Activated naive CD4-positive, alpha-beta T cell (primary cell): Measurements from ENCODE around the gene SAP30BP.
A peak's percentile ranks its signal among the peaks of the same experiment; 100 is the strongest.
"Not testable (repeated sequence)": the region's sequence is repeated elsewhere in the genome, so short reads cannot be mapped to it uniquely, and the experiment has no call there.

Experiments used
- DNase-seq, 4 experiments: peaks; one replicate each; lab custom pipeline; 2025; lab: John Stamatoyannopoulos, UW

Gene SAP30BP

DNA sequence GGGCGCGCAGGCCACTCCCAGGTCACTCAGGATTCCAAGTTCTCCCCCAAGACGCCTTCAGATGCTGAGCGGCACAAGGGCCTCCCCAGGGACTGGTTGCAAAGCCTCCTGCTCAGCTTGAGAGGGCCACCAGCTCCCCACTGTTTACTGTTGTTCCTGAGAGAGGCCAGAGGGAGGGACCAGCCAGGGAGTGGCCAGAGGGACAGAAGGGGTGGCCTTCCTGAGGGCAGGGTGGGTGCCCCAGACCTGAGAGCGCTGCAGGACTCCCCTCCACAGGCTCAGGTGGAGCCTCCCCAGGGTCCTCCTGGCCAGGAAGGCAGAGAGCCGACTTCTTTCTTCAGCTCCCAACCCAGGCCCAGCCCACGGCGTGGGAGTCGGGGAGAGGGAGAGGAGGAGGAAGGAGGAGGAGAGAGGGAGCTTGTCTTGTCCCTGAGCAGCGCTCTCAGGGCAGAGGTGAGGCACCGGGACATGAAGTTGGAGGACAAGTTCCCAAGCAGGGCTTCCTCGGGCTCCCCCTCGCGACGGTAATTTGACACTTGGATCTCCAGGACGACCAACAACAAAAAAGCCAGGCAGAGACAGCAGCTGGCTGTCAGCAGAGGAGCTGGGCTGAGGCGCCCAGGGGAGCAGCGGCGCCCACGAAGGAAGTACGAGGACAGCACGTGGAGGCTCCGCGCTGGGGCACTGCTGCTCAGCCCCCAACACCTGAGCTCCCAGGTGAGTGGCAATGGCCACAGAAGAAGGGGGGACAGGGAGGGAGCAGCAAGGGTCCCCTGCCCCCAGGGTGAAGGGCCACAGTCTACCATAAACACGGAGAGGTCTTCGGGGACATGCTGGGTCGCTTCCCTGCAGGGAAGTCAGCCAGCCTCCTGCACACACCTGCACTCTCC lies 33.4 kb upstream of the SAP30BP start:
- peak in 3 of 4 experiments; percentile 18 to 36 (median 24) for DNase-seq

DNA sequence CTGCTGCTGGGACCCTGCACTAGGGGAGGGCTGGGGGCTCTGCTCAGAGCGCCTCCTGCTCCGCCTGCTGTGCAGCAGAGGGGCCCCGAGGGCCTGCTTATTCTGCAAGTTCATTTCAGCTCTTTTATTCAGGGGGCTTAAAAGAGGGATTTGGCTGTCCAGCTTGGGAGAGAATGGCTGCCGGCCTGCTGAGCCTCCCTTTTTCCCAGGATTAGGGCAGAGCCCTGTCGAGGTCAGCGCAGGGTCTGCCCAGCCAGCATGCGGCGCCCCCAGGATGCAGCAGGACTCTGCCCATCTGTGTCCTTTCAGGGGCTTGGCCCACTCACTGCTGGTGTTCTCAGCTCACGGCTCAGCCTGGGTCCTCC lies 32.8 kb upstream of the SAP30BP start:
- DNase-seq: no peak

DNA sequence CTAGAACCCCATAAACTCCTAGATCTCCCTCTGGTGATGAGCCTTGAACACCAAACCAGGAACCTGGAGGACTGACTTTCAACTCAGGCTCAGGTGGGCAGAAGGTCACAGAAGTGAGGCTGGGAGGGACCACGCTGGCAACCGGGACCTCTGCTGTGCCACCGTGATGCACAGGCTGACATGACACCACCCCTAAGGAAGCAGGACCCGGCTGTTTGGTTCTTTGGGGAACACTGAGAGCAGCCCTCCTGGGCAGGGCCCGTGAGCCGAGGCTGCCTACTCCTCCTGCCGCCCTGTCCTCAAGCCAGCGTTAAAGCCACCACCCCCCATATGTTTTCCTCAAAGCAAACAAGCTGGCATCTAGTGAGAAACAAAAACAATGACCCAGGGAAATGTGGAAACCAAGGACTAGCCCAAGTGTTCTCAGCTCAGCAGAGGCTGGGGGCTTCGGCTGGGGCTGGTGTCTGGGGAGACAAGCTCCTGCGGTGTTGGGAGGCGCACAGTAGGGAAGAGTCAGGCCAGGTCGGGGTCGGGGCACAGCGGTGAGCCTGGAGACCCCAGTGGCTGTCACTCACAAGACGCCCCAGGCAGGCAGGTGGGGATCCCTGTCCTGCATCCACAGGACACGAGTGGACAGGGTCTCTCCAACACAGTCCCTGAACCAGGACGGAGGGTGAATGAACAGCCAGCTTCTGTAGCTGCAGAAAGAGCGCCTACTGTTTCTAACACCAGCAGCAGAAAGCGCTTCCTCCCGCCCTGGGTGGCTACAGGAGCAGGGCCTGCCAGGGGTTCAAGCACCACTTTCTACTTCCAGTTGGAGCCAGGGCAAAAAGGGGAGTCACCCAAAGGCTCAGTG lies 32.2 kb upstream of the SAP30BP start:
- no peak for DNase-seq

DNA sequence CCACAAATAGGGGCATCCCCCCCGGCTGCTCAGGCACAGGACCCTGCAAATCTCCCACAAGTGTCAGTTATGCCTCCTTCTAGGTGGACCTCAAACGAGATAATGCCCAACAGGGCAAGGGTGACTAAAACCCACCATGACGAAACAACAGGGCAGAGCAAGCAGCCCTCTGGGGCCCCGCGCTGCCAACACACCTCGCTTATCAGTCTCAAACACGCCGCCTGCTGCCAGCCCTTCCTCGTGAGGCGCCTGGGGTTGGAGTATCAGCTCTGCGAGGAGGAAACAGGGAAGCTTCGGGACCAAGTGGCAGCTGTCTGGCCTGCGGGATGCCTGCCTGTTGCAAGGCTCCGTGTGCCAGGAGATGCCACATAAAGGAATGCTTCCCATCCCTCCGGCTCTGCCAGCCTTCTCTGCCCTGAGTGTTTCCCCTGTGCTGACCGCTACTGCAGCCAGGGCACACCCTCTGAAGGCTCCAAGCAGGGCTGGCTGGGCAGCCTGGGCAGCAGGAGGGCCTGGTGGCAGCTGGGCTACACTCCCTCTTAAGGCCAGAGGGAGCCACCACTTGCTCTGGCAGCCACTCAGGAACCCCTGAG lies 31.4 kb upstream of the SAP30BP start:
- DNase-seq: no peak

DNA sequence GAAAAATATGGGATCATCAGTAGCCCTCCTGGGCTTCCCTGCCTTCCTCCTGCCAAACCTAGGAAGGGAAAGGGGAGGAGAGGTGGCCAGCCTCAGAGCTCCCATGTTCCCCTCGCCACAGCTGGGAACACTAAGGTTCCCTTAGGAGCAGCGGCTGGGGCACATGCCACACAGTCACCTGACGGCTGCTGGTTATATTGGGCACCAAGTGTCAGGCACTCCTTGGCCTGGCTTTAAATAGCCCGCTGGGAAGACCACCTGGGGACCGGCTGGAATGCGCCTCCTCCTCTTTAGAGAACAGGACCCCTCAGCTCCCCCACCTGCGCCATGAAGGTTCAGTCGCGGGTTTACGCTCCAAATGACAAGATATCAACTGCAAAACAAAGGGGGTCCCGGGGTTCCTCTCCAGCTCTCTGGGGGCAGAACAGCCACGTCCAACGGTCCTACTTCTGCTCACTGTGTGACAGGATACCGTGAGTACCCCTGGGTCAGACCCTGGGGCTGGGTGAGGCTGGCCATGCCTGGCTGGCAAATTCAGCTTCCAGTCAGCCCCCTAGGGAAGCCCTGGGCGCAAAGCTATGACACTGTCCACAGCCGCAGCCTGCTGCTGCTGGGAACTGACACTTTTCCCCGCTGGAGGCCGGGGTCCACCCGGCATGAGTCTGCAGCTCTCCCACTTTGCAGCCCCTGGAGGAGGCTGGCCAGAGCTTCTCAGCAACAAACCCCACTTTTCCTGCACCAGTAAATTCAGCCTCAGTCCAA lies 30.6 kb upstream of the SAP30BP start:
- DNase-seq: no peak

DNA sequence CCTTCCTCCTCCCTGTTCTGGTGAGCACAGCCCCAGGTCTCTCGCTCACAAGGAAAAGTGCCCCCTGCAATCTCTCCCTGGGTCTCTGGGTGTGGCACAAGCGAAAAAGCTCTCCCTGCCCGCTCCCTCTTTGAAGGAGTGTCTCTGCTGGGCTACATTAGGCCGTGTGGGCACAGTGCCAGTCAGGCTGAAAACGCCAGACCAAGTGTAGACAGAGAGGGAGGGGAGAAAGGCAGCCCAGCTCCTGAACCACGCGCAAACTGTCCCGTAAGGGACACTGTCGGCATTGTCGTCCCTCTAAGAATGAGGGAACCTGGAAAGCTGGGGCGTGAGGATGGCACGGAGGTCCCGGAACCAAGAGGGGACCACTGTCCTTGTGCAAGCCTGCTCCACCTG lies 30.0 kb upstream of the SAP30BP start:
- DNase-seq: no peak

DNA sequence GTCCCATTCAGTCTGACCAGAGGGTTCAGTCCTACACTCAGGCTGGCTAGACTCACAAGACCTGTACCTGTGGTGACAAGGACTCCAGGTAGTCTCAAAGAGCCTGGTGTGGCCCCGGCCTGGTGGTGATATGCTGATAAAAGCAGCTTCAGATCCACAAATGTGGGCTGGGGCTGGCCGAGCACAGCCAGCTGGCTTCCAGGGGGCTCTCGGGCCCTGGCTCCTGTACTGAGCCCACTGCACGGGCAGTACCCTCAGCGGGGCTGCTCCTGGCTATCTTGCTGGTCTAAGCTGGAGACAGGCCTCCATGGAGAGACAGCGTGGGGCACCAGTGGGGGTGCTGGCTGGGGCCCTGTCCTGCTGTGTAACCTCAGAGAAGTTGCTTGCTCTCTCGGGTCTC lies 29.6 kb upstream of the SAP30BP start:
- DNase-seq: no peak

DNA sequence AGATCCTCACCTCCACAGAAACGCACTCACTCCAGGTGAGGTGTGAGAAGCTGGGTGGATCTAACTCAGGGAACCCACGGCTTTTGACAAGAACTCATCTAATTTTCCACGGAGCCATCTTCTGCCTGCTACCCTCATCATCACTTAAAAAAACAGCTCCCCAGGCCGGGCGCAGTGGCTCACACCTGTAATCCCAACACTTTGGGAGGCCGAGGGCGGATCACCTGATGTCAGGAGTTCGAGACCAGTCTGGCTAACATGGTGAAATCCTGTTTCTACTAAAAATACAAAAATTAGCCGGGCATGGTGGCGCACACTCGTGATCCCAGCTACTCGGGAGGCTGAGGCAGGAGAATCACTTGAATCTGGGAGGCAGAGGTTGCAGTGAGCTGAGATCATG lies 29.1 kb upstream of the SAP30BP start:
- DNase-seq: not testable (repeated sequence)

DNA sequence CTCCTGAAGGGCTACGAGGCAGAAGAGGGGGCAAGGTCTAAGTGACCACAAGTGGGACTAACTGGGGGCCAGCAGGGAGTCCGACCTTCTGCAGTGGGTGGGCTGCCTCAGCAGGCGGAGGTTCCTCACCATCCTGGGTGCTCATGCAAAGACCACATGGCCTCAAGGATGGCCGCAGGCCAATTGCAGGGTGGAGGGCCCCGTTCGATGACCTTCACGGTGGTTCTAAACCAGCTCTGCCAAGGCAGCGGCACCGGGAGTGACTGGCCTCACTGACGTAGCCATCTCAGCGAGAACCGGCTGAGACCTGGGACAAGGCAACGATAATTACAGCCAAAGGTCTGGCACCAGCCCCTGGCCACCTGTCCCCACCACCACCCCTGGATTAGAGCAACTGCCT lies 28.2 kb upstream of the SAP30BP start:
- no peak for DNase-seq

DNA sequence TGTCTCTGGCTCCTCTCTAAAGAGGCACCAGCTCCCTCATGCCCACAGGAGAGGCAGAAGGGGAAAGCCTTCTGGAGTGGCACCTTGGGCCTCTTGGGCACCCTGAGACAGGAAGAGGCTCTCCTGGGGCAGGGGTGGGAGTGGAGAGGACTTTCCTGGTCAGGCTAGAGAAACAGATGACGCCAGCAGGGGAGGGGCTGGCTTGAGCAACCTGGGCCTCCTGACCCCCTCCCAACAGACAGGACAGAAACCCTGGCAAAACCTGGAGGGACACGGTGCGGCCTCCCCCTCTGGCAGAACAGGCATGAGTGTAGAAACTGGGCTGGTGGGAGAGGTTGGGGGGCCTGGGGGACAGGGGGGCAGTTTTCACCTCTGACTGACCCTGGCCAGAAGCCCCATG lies 27.8 kb upstream of the SAP30BP start:
- DNase-seq: no peak

DNA sequence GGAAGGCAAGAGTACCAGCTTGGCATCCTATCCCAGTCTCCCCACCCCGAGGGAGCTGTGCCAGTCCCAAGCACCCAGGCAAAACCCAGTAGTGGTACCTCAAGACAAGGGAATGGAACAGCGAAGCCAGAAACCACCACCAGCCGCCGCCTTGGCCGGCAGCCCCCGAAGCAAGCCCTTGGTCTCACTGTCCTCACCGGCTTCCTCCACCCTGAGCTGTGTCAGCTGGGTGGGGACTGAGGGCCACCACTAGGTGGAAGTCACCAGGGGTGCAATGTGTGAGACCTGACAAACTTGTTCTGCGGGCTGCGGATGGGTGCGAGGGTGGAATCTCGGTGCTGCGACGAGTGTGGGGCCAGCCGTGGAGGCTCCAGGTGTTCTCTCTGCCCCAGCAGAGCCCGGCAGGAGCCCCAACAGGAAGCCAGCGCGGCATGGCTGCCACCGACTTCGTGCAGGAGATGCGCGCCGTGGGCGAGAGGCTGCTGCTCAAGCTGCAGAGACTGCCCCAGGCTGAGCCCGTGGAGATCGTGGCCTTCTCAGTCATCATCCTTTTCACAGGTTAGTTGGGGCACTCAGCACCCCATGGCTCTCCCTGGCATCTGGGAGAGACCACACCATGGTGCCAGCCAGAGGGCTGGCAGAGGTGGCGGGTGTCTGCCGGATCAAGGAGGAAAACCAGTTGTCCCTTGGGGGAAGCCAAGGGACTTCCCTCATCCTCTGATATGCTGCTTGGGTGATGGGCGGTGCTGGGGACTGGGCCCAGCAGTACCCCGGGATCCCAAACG lies 27.2 kb upstream of the SAP30BP start:
- no peak for DNase-seq

DNA sequence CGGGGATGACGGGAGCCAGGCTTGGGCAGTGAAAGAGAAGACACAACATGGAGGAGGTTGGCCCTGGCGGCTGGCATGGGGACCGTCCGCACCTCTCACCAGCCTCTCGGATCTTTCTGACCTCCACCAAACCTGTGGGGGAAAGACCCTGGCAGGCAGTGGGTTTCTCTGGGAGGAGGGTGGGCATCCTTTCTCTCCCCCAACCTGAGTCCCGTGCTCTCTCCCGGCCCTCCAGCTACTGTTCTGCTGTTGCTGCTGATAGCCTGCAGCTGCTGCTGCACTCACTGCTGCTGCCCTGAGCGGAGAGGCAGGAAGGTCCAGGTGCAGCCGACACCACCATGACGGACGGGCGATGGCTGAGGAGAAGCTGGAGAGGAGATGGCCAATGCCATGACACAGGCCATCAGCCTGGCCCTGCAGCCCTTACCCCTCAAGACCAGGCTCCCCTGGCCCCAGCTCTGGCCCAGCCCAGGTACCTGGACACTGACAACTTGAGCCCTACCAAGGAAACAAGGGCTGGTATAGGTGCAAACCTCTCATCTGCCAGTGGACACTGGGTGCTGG lies 26.5 kb upstream of the SAP30BP start:
- DNase-seq: no peak

DNA sequence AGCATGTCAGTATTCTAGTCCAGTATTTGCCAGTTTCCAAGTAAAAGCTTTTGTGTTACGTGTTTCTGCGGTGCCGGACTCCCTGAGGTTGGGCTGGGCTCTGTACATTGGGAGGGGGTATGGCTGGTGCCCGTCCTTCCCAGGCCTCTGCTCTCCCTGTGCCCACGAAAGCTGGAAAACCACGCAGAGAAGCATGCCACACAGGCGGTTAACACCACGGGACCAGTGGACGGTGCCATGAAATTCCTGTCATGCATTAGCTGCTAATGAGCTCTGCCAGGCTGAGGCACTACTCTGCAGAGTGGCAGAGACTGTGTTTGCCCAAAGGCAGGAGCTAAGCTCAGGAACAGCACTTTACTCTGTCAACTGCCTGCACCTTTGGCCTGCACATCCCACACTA lies 25.8 kb upstream of the SAP30BP start:
- no peak for DNase-seq

DNA sequence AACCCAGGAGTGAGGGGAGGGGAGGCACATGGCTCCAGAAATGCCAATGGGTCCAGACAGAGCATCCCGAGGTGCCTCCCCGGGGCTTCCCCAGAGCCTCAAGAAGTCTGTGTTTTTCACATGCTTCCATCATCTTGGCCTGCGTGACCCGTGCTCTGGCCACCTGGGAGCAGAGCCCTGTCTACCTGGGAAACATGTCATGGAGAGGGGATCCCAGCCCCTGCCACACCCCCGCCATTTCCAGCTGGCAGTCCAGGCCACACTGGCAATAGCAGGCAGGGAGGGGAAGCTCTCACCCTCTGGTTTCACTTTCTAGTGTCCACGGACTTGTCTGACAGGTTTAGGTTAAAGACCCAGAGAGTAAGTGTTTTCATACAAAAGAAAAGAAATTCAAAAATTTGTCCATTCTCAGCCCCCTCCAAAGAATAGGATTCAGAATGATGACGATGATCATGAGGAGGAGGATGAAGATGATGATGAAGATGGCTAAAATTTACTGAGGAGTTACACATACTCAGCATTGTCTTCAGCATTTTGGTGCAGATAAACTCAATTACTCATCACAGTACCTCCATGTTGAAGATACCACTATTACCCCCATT lies 24.9 kb upstream of the SAP30BP start:
- no peak for DNase-seq

DNA sequence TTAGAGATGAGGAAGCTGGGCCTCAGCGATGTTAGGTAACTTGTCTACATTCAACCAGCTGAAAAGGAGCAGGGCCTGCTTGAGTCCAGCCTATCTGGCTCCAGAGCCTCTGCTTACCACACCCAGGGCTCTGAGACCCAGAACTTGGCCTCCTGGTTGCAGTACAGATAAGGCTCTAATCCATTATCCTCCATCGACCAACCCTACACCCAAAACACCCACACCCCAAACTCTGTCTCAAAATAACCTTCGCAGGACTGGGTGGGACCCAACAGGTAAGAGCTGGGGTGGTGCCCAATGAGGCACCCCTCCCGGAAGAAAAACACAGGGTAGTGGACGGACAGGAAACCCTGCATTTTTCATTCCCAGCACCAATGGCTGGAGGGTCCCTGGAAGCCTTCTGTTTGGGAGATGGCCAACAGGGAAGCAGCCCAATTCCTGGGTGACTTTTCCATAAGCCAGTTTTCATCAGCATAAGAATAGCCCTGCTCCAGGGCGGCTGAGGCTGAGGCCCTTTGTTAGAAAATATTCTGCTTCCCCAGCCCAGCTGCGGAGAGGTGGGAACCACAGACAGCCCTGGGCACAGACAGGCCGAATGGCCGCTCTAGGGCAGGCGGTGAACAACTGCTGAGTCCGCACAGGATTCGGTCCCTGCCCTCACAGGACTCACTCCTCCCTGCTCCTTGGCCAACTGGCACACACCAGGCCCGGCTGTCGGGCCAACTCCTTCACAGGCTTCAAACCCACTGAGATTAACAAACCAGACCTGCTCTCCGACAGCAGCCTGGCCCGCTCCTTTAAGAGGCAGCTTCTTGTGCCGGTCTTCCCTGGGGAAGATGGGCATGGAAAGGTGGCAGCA lies 24.1 kb upstream of the SAP30BP start:
- DNase-seq: no peak

DNA sequence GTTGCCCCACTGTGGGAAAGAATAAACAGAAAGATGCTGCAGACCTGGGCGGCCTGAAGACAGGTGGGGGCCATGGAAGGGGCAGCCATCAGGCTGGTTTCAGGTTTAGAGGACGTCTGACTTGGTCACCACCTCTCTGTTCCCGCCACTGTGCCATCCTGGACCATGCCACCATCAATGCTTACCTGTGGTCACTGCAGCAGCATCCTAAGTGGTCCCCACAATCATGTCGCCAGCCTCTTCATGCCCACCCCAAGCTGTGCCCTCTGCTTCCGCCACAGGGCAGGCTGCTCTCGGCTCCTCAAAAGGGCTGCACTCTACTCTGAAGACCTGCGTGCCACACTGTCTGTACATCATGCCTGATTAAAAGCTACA lies 23.5 kb upstream of the SAP30BP start:
- no peak for DNase-seq

DNA sequence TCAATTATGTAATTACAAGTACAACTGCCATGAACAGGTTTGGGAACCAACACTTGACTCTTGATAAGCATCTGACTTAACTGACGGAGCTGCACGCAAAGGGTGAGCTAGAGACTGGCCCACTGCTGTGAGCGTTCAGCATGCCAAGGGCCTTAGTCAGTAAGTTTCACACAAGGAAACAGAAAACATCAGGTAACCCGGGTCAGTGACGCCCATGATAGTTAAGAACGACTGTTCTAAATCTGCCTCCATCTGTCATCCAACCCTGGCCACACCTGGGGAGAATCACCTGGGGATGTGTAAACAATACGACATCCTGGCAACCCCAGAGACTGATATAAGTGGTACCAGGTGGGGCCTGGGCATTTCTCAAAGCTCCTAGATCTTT lies 21.6 kb upstream of the SAP30BP start:
- DNase-seq: no peak

DNA sequence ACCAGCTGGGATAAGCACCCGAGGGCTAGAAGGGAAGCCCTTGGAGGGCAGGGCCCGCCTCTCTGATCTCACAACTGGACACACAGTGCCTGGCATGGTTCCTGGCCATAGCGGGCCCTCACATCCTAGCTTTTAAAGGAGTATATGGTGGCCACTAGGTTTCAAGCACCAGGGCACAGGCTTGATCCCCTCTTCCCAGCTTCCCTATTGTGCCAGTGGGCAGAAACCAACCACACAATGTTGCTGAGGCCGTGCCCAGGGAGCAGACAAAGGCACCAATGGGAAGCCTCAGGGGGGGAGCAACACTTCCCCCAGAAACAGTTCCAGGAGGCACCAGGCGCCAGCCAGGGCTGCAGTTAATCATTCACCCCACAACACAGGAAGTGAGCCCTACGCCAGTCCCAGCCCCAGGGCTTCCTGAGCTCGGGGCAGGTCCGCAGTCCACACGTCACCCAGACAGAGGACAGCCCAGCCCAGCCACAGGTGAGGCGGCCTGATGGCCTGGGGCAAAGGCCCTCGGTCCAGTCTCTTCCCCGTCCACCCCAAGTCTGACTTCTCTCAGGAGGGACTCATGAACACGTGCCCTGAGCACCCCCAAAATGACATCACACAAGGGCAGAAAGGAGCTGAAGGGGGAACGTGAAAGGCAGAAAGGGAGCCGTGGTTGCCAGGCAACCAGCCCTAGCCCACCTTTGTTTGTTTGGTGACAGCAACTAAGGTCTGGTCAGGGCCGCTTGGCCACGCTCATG lies 21.1 kb upstream of the SAP30BP start:
- no peak for DNase-seq

DNA sequence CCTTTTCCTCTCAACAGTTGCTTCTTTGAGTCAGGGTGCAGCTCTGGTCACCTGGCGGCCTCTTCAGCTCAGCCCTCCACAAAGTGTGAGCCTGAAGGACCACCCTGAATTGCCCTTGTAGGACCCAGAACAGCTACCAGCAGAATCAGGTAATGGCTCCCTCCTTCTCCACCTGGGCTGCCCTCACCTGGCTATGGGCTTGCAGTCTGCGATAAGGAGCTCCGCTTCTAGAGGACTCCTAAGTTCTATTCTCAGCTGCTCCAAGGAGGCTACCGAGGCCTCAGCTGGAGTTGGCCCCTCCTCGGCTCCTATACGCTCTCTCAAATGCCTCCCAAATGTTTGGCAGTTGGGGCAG lies 20.5 kb upstream of the SAP30BP start:
- no peak for DNase-seq
